OCI-LY7 (cell line): ENCODE measurements around the gene KCNRG. TPM values are rescaled to one million over a fixed set of nuclear protein-coding genes. Genes with fewer than 3 reads are reported as not detected.

Experiments
- microRNA-seq: library from miRNA; unstranded; fragments of <30 nt; microRNA quantifications from one replicate; pipeline ENCODE4 v1.2.0, GENCODE V29; 2022; ENCODE audit warnings: borderline replicate concordance
- small RNA-seq: library from RNA; depleted of rRNA; stranded (forward); fragments of <200 nt; gene quantifications from one replicate; pipeline ENCODE3, GENCODE V24; 2014
- total RNA-seq, 2 experiments: library from RNA; depleted of rRNA in 1 of 2; stranded (reverse); fragments of >200 nt in 1 of 2; shearing (Covaris generic) in 1 of 2; gene quantifications; 2 replicates each; pipeline ENCODE4 v1.2.3, GENCODE V29; 2014 to 2022

The KCNRG gene
- total RNA-seq, 2 experiments from 2014 or later = 0.28 TPM; not detected in 1

Small RNA genes lying within 50 kb of the gene (microRNA-seq; reads per million reads assigned to microRNA genes)
- gene MIR15A (4,808 reads per million, percentile 91 among the genes with 10 or more reads in this experiment), gene MIR16-1 (24,527 reads per million, percentile 98 among the genes with 10 or more reads in this experiment), gene MIR3613 (1,268 reads per million, percentile 83 among the genes with 10 or more reads in this experiment)

Small RNA genes lying within 50 kb of the gene (small RNA-seq; reads per million reads assigned to genes)
- gene MIR16-1 (0.89 reads per million, percentile 41 among the genes with 10 or more reads in this experiment), gene MIR3613 (not detected), gene RF02105 (not detected), gene RF02106 (not detected), gene RF02107 (not detected), gene RF02108 (not detected)

Other genes with a start within 250 kb of the KCNRG start
- 17.2 and 18.2 TPM in 2 replicates for gene KPNA3, start 222.8 kb upstream of the KCNRG start, total RNA-seq (2014; rRNA removed; shearing (Covaris generic))
- 38.2 and 41.1 TPM in 2 replicates for gene KPNA3, start 222.8 kb upstream of the KCNRG start, total RNA-seq (2022)
- gene SPRYD7, start 79.1 kb upstream of the KCNRG start, total RNA-seq (2014; rRNA removed; shearing (Covaris generic)) = 5.0 and 6.8 TPM in 2 replicates
- gene SPRYD7, start 79.1 kb upstream of the KCNRG start, total RNA-seq (2022) = 10.6 and 13.2 TPM in 2 replicates
- 9.5 and 12.5 TPM in 2 replicates for gene TRIM13, start 18.4 kb upstream of the KCNRG start, total RNA-seq (2014; rRNA removed; shearing (Covaris generic))
- gene TRIM13, start 18.4 kb upstream of the KCNRG start, total RNA-seq (2022) = 13.8 and 14.3 TPM in 2 replicates